ENCODE results near the gene SPATA17.

The SPATA17 gene

GRCh38 chr1:217717959-217718358, 86.8 kb downstream of the SPATA17 start:
- Histone ChIP-seq H3K9me3 (ENCODE audit: insufficient read depth, low read length) (no peaks in the 10 kb centered on the region), H3K4me1 (ENCODE audit: insufficient read depth, insufficient read length) (no peaks in the 10 kb centered on the region), H3K36me3 (ENCODE audit: insufficient read depth, insufficient read length, low read length) (no peaks in the 10 kb centered on the region), H3K27me3 (ENCODE audit: insufficient read depth, insufficient read length) (no peaks in the 10 kb centered on the region), H3K4me3 (ENCODE audit: insufficient read length, low read depth) (no peak overlapping the region), H3K9ac (ENCODE audit: insufficient read length, low read depth) (no peak overlapping the region)
- no peak for DNase-seq (ENCODE audit: low read depth, low spot score)
- TF ChIP-seq YY1 (IDR thresholded peaks at IDR 0.05; ENCODE audit: insufficient read depth, insufficient read length), result no peak
- TF ChIP-seq SUZ12 (IDR thresholded peaks at IDR 0.05; ENCODE audit: extremely low read depth, insufficient read depth, insufficient read length), result no peak
- no peak for TF ChIP-seq ZNF274 (IDR thresholded peaks at IDR 0.05; ENCODE audit: low read depth, low read length)

- Histone ChIP-seq H3K4me1 (ENCODE audit: insufficient read depth, insufficient read length) (no peaks in the 10 kb centered on the region), H3K27me3 (ENCODE audit: insufficient read depth, insufficient read length) (no peaks in the 10 kb centered on the region), H3K36me3 (ENCODE audit: insufficient read depth, insufficient read length, low read length) (no peaks in the 10 kb centered on the region), H3K9me3 (ENCODE audit: insufficient read depth, low read length) (no peaks in the 10 kb centered on the region), H3K4me3 (ENCODE audit: insufficient read length, low read depth) (no peak overlapping the region), H3K9ac (ENCODE audit: insufficient read length, low read depth) (no peak overlapping the region)
- no peak for TF ChIP-seq ZNF274 (IDR thresholded peaks at IDR 0.05; ENCODE audit: low read depth, low read length)
- no peak for DNase-seq (ENCODE audit: low read depth, low spot score)
Observed at GRCh38 chr1:217718873-217719272, 87.7 kb downstream of the SPATA17 start.

GRCh38 chr1:217721692-217722091, 90.5 kb downstream of the SPATA17 start:
- TF ChIP-seq ZNF274 (IDR thresholded peaks at IDR 0.05; ENCODE audit: low read depth, low read length) (no peak), SUZ12 (IDR thresholded peaks at IDR 0.05; ENCODE audit: extremely low read depth, insufficient read depth, insufficient read length) (no peak), YY1 (IDR thresholded peaks at IDR 0.05; ENCODE audit: insufficient read depth, insufficient read length) (no peak)
- no peaks in the 10 kb centered on the region for H3K27me3 ChIP-seq (ENCODE audit: insufficient read depth, insufficient read length)
- H3K36me3 ChIP-seq (ENCODE audit: insufficient read depth, insufficient read length, low read length), result no peaks in the 10 kb centered on the region
- no peaks in the 10 kb centered on the region for H3K9me3 ChIP-seq (ENCODE audit: insufficient read depth, low read length)
- no peaks in the 10 kb centered on the region for H3K4me1 ChIP-seq (ENCODE audit: insufficient read depth, insufficient read length)
- no peak overlapping the region for H3K4me3 ChIP-seq (ENCODE audit: insufficient read length, low read depth)
- H3K9ac ChIP-seq (ENCODE audit: insufficient read length, low read depth), result no peak overlapping the region
- DNase-seq (ENCODE audit: low read depth, low spot score), result no peak

- Histone ChIP-seq H3K36me3 (ENCODE audit: insufficient read depth, insufficient read length, low read length) (no peaks in the 10 kb centered on the region), H3K9ac (ENCODE audit: insufficient read length, low read depth) (no peak overlapping the region), H3K27me3 (ENCODE audit: insufficient read depth, insufficient read length) (no peaks in the 10 kb centered on the region), H3K4me3 (ENCODE audit: insufficient read length, low read depth) (no peak overlapping the region), H3K9me3 (ENCODE audit: insufficient read depth, low read length) (no peaks in the 10 kb centered on the region), H3K4me1 (ENCODE audit: insufficient read depth, insufficient read length) (no peaks in the 10 kb centered on the region)
- TF ChIP-seq ZNF274 (IDR thresholded peaks at IDR 0.05; ENCODE audit: low read depth, low read length), result no peak
- no peak for TF ChIP-seq SUZ12 (IDR thresholded peaks at IDR 0.05; ENCODE audit: extremely low read depth, insufficient read depth, insufficient read length)
- TF ChIP-seq YY1 (IDR thresholded peaks at IDR 0.05; ENCODE audit: insufficient read depth, insufficient read length), result no peak
- DNase-seq (ENCODE audit: low read depth, low spot score), result no peak
Observed at GRCh38 chr1:217734973-217735372, 103.8 kb downstream of the SPATA17 start.

GRCh38 chr1:217747156-217747769, 116.1 kb downstream of the SPATA17 start:
- Histone ChIP-seq H3K4me1 (ENCODE audit: insufficient read depth, insufficient read length) (no peaks in the 10 kb centered on the region), H3K9ac (ENCODE audit: insufficient read length, low read depth) (no peak overlapping the region), H3K27me3 (ENCODE audit: insufficient read depth, insufficient read length) (no peaks in the 10 kb centered on the region), H3K9me3 (ENCODE audit: insufficient read depth, low read length) (no peaks in the 10 kb centered on the region), H3K36me3 (ENCODE audit: insufficient read depth, insufficient read length, low read length) (no peaks in the 10 kb centered on the region), H3K4me3 (ENCODE audit: insufficient read length, low read depth) (no peak overlapping the region)
- no peak for TF ChIP-seq ZNF274 (IDR thresholded peaks at IDR 0.05; ENCODE audit: low read depth, low read length)
- no peak for TF ChIP-seq SUZ12 (IDR thresholded peaks at IDR 0.05; ENCODE audit: extremely low read depth, insufficient read depth, insufficient read length)
- no peak for TF ChIP-seq YY1 (IDR thresholded peaks at IDR 0.05; ENCODE audit: insufficient read depth, insufficient read length)
- DNase-seq (ENCODE audit: low read depth, low spot score), result no peak

GRCh38 chr1:217769768-217770167, 138.6 kb downstream of the SPATA17 start:
- H3K9me3 ChIP-seq (ENCODE audit: insufficient read depth, low read length), result no peaks in the 10 kb centered on the region
- no peak overlapping the region for H3K9ac ChIP-seq (ENCODE audit: insufficient read length, low read depth)
- TF ChIP-seq ZNF274 (IDR thresholded peaks at IDR 0.05; ENCODE audit: low read depth, low read length) (no peak), SUZ12 (IDR thresholded peaks at IDR 0.05; ENCODE audit: extremely low read depth, insufficient read depth, insufficient read length) (no peak), YY1 (IDR thresholded peaks at IDR 0.05; ENCODE audit: insufficient read depth, insufficient read length) (no peak)
- no peaks in the 10 kb centered on the region for H3K4me1 ChIP-seq (ENCODE audit: insufficient read depth, insufficient read length)
- H3K36me3 ChIP-seq (ENCODE audit: insufficient read depth, insufficient read length, low read length), result no peaks in the 10 kb centered on the region
- H3K27me3 ChIP-seq (ENCODE audit: insufficient read depth, insufficient read length), result no peaks in the 10 kb centered on the region
- no peak overlapping the region for H3K4me3 ChIP-seq (ENCODE audit: insufficient read length, low read depth)
- no peak for DNase-seq (ENCODE audit: low read depth, low spot score)

- TF ChIP-seq SUZ12 (IDR thresholded peaks at IDR 0.05; ENCODE audit: extremely low read depth, insufficient read depth, insufficient read length) (no peak), ZNF274 (IDR thresholded peaks at IDR 0.05; ENCODE audit: low read depth, low read length) (no peak), YY1 (IDR thresholded peaks at IDR 0.05; ENCODE audit: insufficient read depth, insufficient read length) (no peak)
- peak; percentile 9 for DNase-seq (ENCODE audit: low read depth, low spot score)
- no peaks in the 10 kb centered on the region for H3K4me1 ChIP-seq (ENCODE audit: insufficient read depth, insufficient read length)
- H3K36me3 ChIP-seq (ENCODE audit: insufficient read depth, insufficient read length, low read length), result no peaks in the 10 kb centered on the region
- H3K4me3 ChIP-seq (ENCODE audit: insufficient read length, low read depth), result no peak overlapping the region
- H3K9ac ChIP-seq (ENCODE audit: insufficient read length, low read depth), result no peak overlapping the region
- H3K9me3 ChIP-seq (ENCODE audit: insufficient read depth, low read length), result no peaks in the 10 kb centered on the region
- H3K27me3 ChIP-seq (ENCODE audit: insufficient read depth, insufficient read length), result no peaks in the 10 kb centered on the region
Observed at GRCh38 chr1:217770918-217771317, 139.8 kb downstream of the SPATA17 start.

All from NT2/D1 (cell line).